Liver (tissue), 9 donors: ENCODE results near the gene RAI2. TPM values are rescaled to one million over a fixed set of nuclear protein-coding genes. Genes with fewer than 3 reads are reported as not detected.

Experiments
- DNase-seq: peaks from one replicate; pipeline ENCODE4 v3.0.0-alpha.2; 2017; ENCODE audit warnings: low spot score
- H3K27ac ChIP-seq, 2 donors: one replicate each; pipeline ENCODE4 v1.7.0; 2013; ENCODE audit warnings: inconsistent platforms in 2 of 2, low read length in 2 of 2, control low read depth in 1 of 2, low read depth in 1 of 2, mild to moderate bottlenecking in 1 of 2
- H3K27me3 ChIP-seq, 4 donors: one replicate each; pipeline versions ENCODE4 v1.6.1 to v1.7.0; 2013; ENCODE audit warnings: low read length in 3 of 4, inconsistent platforms in 1 of 4, mild to moderate bottlenecking in 1 of 4, moderate library complexity in 1 of 4; ENCODE audit not compliant: control insufficient read depth in 4 of 4, insufficient read depth in 4 of 4
- H3K36me3 ChIP-seq, 4 donors: one replicate each; pipeline versions ENCODE4 v1.6.1 to v1.7.0; 2013; ENCODE audit warnings: low read length in 3 of 4, mild to moderate bottlenecking in 3 of 4, low read depth in 1 of 4, moderate library complexity in 1 of 4; ENCODE audit not compliant: control insufficient read depth in 4 of 4, insufficient read depth in 3 of 4
- H3K4me1 ChIP-seq, 4 donors: one replicate each; pipeline versions ENCODE4 v1.6.1 to v1.7.0; 2013; ENCODE audit warnings: low read length in 3 of 4, mild to moderate bottlenecking in 3 of 4, moderate library complexity in 1 of 4; ENCODE audit not compliant: control insufficient read depth in 4 of 4, insufficient read depth in 4 of 4
- H3K4me3 ChIP-seq, 3 donors: one replicate each; pipeline versions ENCODE4 v1.6.1 to v1.7.0; 2013; ENCODE audit warnings: low read length in 3 of 3, control low read depth in 1 of 3, low read depth in 1 of 3, mild to moderate bottlenecking in 1 of 3
- H3K9ac ChIP-seq, 2 donors: one replicate each; pipeline ENCODE4 v1.7.0; 2013; ENCODE audit warnings: low read length in 2 of 2, mild to moderate bottlenecking in 2 of 2, moderate library complexity in 2 of 2, control low read depth in 1 of 2, low read depth in 1 of 2
- H3K9me3 ChIP-seq, 4 donors: one replicate each; pipeline versions ENCODE4 v1.6.1 to v1.7.0; 2013; ENCODE audit warnings: low read length in 3 of 4; ENCODE audit not compliant: control insufficient read depth in 4 of 4
- EGR1 ChIP-seq, 2 donors: IDR thresholded peaks; 2 replicates each; pipeline ENCODE4 v1.6.1; 2016 to 2018; ENCODE audit warnings: antibody characterized with exemption in 2 of 2, low read depth in 2 of 2
- FOXA1 ChIP-seq: IDR thresholded peaks from 2 replicates; pipeline ENCODE4 v1.6.1; 2016; ENCODE audit warnings: antibody characterized with exemption
- FOXA2 ChIP-seq: IDR thresholded peaks from 2 replicates; pipeline ENCODE4 v1.6.1; 2016; ENCODE audit warnings: antibody characterized with exemption
- GABPA ChIP-seq, 2 donors: IDR thresholded peaks in 1 of 2; conservative IDR thresholded peaks in 1 of 2; 2 replicates each; pipeline ENCODE4 v1.6.1; 2016; ENCODE audit warnings: antibody characterized with exemption in 2 of 2, mild to moderate bottlenecking in 1 of 2, moderate library complexity in 1 of 2
- HNF4A ChIP-seq, 2 donors: conservative IDR thresholded peaks; 2 replicates each; pipeline ENCODE4 v1.6.1; 2016; ENCODE audit warnings: antibody characterized with exemption in 2 of 2, mild to moderate bottlenecking in 2 of 2
- HNF4G ChIP-seq: IDR thresholded peaks from 2 replicates; pipeline ENCODE4 v1.6.1; 2016; ENCODE audit warnings: antibody characterized with exemption
- JUND ChIP-seq, 2 donors: IDR thresholded peaks; 2 replicates each; pipeline ENCODE4 v1.6.1; 2016; ENCODE audit warnings: antibody characterized with exemption in 2 of 2
- NR2F2 ChIP-seq: IDR thresholded peaks from 2 replicates; pipeline ENCODE4 v1.6.1; 2016; ENCODE audit warnings: antibody characterized with exemption
- RAD21 ChIP-seq, 2 donors: IDR thresholded peaks; 2 replicates each; pipeline ENCODE4 v1.6.1; 2016; ENCODE audit warnings: antibody characterized with exemption in 2 of 2, mild to moderate bottlenecking in 2 of 2
- RXRA ChIP-seq, 2 donors: IDR thresholded peaks; 2 replicates each; pipeline ENCODE4 v1.6.1; 2017 to 2018; ENCODE audit warnings: antibody characterized with exemption in 2 of 2, mild to moderate bottlenecking in 1 of 2
- SP1 ChIP-seq: IDR thresholded peaks from 2 replicates; pipeline ENCODE4 v1.6.1; 2018; ENCODE audit warnings: antibody characterized with exemption, mild to moderate bottlenecking
- TAF1 ChIP-seq: conservative IDR thresholded peaks from 2 replicates; pipeline ENCODE4 v1.6.1; 2016; ENCODE audit warnings: antibody characterized with exemption, mild to moderate bottlenecking
- YY1 ChIP-seq: IDR thresholded peaks from 2 replicates; pipeline ENCODE4 v1.6.1; 2016; ENCODE audit warnings: antibody characterized with exemption, mild to moderate bottlenecking
- WGBS: extraction: QIAGEN DNeasy Blood & Tissue Kit; methylation state at CpG from one replicate; pipeline ENCODE4 v1.1.7; 2013; 5-methylcytosine and 5-hydroxymethylcytosine counted together
- polyA plus RNA-seq, 2 donors: library from polyadenylated mRNA; stranded (reverse) in 1 of 2; unstranded in 1 of 2; fragments of 200-250 nt in 1 of 2; fragments of >200 nt in 1 of 2; fragmentation: Nextera tagmentation in 1 of 2; extraction: Ambion mirVana in 1 of 2; gene quantifications; one replicate each; pipeline versions ENCODE4 v1.2.1 to v1.2.3, GENCODE V29; 2013 to 2015
- total RNA-seq, 2 donors: library from RNA; depleted of rRNA; stranded (reverse); fragments of >200 nt; gene quantifications; one replicate each; pipeline ENCODE4 v1.2.3, GENCODE V29; 2014
- TF ChIP-seq, protein P1 (sequence below): fragments of 150-350 bp; IDR thresholded peaks from 2 replicates; pipeline ENCODE4 v1.5.1; 2017; ENCODE audit warnings: improper control_type of control experiment, low read depth, low read length; ENCODE audit not compliant: missing input control
- TF ChIP-seq, protein P2 (sequence below): IDR thresholded peaks from 2 replicates; pipeline ENCODE4 v1.6.1; 2016; ENCODE audit warnings: antibody characterized with exemption
- TF ChIP-seq, protein P3 (sequence below): IDR thresholded peaks from 2 replicates; pipeline ENCODE4 v1.6.1; 2016; ENCODE audit warnings: antibody characterized with exemption
- TF ChIP-seq, protein P4 (sequence below): IDR thresholded peaks from 2 replicates; pipeline ENCODE4 v1.6.1; 2016; ENCODE audit warnings: antibody characterized with exemption
- TF ChIP-seq, protein P5 (sequence below): IDR thresholded peaks from 2 replicates; pipeline ENCODE4 v1.6.1; 2016; ENCODE audit warnings: antibody characterized with exemption, mild to moderate bottlenecking
- donor health status: healthy.
- donor health status: healthy.
- donor health status: healthy.
- donor health status: healthy.
- donor health status: healthy.

RAI2 gene
- total and polyA plus RNA-seq, 4 donors, result 0.14 to 1.8 (median 0.97) TPM

DNA sequence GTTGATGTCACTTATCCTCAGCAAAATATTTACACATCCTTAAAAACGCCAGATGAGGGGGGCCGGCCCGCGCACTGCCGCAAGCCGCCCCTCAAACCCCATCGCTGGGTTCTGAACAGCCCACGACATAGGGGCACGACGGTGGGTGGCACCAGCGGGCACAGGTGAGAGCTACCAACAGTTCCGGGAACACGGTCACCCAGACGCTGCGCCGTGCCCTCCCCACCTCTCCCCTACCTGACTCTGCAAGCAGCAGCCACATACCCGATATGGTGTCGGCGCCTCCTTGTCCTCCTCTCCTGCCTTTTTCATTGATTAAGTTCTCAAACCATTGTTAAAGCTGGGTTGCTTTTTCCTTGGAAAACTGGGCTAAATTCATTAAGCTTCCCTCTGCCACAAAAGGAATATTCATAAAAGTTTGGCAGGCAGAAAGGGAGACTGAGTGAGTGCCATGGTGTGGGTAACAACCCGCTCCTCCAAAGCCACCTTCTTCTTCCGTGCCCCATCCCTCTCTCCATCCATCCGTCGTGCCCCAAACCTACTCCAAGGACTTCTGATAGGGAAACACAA, 1.4 kb downstream of the RAI2 start:
- H3K9ac ChIP-seq, result no peak overlapping the region
- peaks cover 2 to 10% (median 5%) of the 10 kb centered on the region in 4 donors for H3K4me1 ChIP-seq
- peak overlapping the region in 2 of 3 donors; percentile 16 to 40 for H3K4me3 ChIP-seq
- 2% methylated on average over 23 of the region's 23 CpGs for WGBS
- DNase-seq, result no peak
- H3K9me3 ChIP-seq, result no peaks in the 10 kb centered on the region
- no peaks in the 10 kb centered on the region for H3K27me3 ChIP-seq
- H3K27ac ChIP-seq, result no peak overlapping the region
- H3K36me3 ChIP-seq, result no peaks in the 10 kb centered on the region
- no peak for TF ChIP-seq NR2F2
- TF ChIP-seq RXRA (IDR thresholded peaks at IDR 0.05), result no peak
- TF ChIP-seq FOXA1, result no peak
- no peak for TF ChIP-seq HNF4A (conservative IDR thresholded peaks at IDR 0.05)
- no peak for TF ChIP-seq RAD21 (IDR thresholded peaks at IDR 0.05)
- TF ChIP-seq, protein P1, sequence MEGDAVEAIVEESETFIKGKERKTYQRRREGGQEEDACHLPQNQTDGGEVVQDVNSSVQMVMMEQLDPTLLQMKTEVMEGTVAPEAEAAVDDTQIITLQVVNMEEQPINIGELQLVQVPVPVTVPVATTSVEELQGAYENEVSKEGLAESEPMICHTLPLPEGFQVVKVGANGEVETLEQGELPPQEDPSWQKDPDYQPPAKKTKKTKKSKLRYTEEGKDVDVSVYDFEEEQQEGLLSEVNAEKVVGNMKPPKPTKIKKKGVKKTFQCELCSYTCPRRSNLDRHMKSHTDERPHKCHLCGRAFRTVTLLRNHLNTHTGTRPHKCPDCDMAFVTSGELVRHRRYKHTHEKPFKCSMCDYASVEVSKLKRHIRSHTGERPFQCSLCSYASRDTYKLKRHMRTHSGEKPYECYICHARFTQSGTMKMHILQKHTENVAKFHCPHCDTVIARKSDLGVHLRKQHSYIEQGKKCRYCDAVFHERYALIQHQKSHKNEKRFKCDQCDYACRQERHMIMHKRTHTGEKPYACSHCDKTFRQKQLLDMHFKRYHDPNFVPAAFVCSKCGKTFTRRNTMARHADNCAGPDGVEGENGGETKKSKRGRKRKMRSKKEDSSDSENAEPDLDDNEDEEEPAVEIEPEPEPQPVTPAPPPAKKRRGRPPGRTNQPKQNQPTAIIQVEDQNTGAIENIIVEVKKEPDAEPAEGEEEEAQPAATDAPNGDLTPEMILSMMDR, result no peak
- no peak for TF ChIP-seq GABPA (IDR thresholded peaks at IDR 0.05 in 1 of 2, conservative IDR thresholded peaks at IDR 0.05 in 1 of 2)
- no peak for TF ChIP-seq TAF1
- TF ChIP-seq, protein P2, sequence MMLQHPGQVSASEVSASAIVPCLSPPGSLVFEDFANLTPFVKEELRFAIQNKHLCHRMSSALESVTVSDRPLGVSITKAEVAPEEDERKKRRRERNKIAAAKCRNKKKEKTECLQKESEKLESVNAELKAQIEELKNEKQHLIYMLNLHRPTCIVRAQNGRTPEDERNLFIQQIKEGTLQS, result no peak
- TF ChIP-seq, protein P3, sequence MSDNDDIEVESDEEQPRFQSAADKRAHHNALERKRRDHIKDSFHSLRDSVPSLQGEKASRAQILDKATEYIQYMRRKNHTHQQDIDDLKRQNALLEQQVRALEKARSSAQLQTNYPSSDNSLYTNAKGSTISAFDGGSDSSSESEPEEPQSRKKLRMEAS, result no peak
- no peak for TF ChIP-seq SP1
- TF ChIP-seq FOXA2, result no peak
- TF ChIP-seq YY1, result no peak
- no peak for TF ChIP-seq HNF4G
- no peak for TF ChIP-seq JUND (IDR thresholded peaks at IDR 0.05)
- TF ChIP-seq EGR1 (IDR thresholded peaks at IDR 0.05; ENCODE audit: low read depth in 2 of 2), result no peak
- TF ChIP-seq, protein P4, sequence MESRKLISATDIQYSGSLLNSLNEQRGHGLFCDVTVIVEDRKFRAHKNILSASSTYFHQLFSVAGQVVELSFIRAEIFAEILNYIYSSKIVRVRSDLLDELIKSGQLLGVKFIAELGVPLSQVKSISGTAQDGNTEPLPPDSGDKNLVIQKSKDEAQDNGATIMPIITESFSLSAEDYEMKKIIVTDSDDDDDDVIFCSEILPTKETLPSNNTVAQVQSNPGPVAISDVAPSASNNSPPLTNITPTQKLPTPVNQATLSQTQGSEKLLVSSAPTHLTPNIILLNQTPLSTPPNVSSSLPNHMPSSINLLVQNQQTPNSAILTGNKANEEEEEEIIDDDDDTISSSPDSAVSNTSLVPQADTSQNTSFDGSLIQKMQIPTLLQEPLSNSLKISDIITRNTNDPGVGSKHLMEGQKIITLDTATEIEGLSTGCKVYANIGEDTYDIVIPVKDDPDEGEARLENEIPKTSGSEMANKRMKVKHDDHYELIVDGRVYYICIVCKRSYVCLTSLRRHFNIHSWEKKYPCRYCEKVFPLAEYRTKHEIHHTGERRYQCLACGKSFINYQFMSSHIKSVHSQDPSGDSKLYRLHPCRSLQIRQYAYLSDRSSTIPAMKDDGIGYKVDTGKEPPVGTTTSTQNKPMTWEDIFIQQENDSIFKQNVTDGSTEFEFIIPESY, result no peak
- TF ChIP-seq, protein P5, sequence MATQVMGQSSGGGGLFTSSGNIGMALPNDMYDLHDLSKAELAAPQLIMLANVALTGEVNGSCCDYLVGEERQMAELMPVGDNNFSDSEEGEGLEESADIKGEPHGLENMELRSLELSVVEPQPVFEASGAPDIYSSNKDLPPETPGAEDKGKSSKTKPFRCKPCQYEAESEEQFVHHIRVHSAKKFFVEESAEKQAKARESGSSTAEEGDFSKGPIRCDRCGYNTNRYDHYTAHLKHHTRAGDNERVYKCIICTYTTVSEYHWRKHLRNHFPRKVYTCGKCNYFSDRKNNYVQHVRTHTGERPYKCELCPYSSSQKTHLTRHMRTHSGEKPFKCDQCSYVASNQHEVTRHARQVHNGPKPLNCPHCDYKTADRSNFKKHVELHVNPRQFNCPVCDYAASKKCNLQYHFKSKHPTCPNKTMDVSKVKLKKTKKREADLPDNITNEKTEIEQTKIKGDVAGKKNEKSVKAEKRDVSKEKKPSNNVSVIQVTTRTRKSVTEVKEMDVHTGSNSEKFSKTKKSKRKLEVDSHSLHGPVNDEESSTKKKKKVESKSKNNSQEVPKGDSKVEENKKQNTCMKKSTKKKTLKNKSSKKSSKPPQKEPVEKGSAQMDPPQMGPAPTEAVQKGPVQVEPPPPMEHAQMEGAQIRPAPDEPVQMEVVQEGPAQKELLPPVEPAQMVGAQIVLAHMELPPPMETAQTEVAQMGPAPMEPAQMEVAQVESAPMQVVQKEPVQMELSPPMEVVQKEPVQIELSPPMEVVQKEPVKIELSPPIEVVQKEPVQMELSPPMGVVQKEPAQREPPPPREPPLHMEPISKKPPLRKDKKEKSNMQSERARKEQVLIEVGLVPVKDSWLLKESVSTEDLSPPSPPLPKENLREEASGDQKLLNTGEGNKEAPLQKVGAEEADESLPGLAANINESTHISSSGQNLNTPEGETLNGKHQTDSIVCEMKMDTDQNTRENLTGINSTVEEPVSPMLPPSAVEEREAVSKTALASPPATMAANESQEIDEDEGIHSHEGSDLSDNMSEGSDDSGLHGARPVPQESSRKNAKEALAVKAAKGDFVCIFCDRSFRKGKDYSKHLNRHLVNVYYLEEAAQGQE, result no peak
